WTC11 (cell line): ENCODE data around the gene COL6A3. TPM values are rescaled to one million over a fixed set of nuclear protein-coding genes. Genes with fewer than 3 reads are reported as not detected.

Experiments
- ATAC-seq: fragments of 200-7000 bp; cut with Tn5 transposase; 2 replicates; pipeline ENCODE4 v1.10.0; 2021; ENCODE audit warnings: mild to moderate bottlenecking, moderate library complexity
- CTCF ChIA-PET: fragments of 300-600 bp; sonication (Branson Sonifier 250); formaldehyde crosslinking; loops from one replicate; lab custom pipeline; 2021; ENCODE audit warnings: antibody characterized with exemption; lab: Charles Lee
- POLR2A ChIA-PET: fragments of 350-600 bp; sonication (Branson Sonifier 250); formaldehyde crosslinking; loops from one replicate; lab custom pipeline; 2021; ENCODE audit warnings: antibody characterized with exemption; lab: Charles Lee
- DNase-seq: peaks from one replicate; pipeline ENCODE4 v3.0.0; 2021; ENCODE audit warnings: low spot score
- H3K27ac Mint-ChIP-seq: 2 replicates; pipeline ENCODE4 v1.8.0; 2021; ENCODE audit warnings: mixed read lengths
- H3K27me3 Mint-ChIP-seq: 2 replicates; pipeline ENCODE4 v1.8.0; 2021; ENCODE audit warnings: low read depth, mild to moderate bottlenecking, moderate library complexity, mixed read lengths
- H3K36me3 Mint-ChIP-seq: 2 replicates; pipeline ENCODE4 v1.8.0; 2021; ENCODE audit warnings: mixed read lengths
- H3K4me1 Mint-ChIP-seq: 2 replicates; pipeline ENCODE4 v1.8.0; 2022; ENCODE audit warnings: mixed read lengths
- H3K4me3 Mint-ChIP-seq: 2 replicates; pipeline ENCODE4 v1.8.0; 2021; ENCODE audit warnings: mild to moderate bottlenecking, moderate library complexity, mixed read lengths
- H3K9me3 Mint-ChIP-seq: 2 replicates; pipeline ENCODE4 v1.8.0; 2021; ENCODE audit warnings: mixed read lengths
- AFF4 ChIP-seq: sonication (generic); formaldehyde crosslinking; IDR thresholded peaks from 2 replicates; pipeline ENCODE4 v1.8.1; 2023; ENCODE audit warnings: mild to moderate bottlenecking, missing genetic modification reagents, borderline replicate concordance
- ARID4B ChIP-seq: sonication (generic); formaldehyde crosslinking; IDR thresholded peaks from 2 replicates; pipeline ENCODE4 v1.8.0; 2023; ENCODE audit warnings: missing genetic modification reagents, mild to moderate bottlenecking, borderline replicate concordance
- EMX1 ChIP-seq: fragments of 250-450 bp; sonication (Bioruptor Pico); IDR thresholded peaks from 2 replicates; pipeline ENCODE4 v1.8.0; 2021; ENCODE audit warnings: mild to moderate bottlenecking
- FOXK1 ChIP-seq: sonication (generic); formaldehyde crosslinking; IDR thresholded peaks from 2 replicates; pipeline ENCODE4 v1.8.0; 2022; ENCODE audit warnings: mild to moderate bottlenecking, moderate library complexity, missing genetic modification reagents
- FOXP1 ChIP-seq: sonication (generic); formaldehyde crosslinking; IDR thresholded peaks from 2 replicates; pipeline ENCODE4 v1.8.0; 2022; ENCODE audit warnings: missing genetic modification reagents, mild to moderate bottlenecking, moderate library complexity, borderline replicate concordance
- JAZF1 ChIP-seq: fragments of 250-450 bp; sonication (Bioruptor Pico); IDR thresholded peaks from 2 replicates; pipeline ENCODE4 v1.9.0; 2021; ENCODE audit warnings: moderate library complexity, mild to moderate bottlenecking, inconsistent platforms
- JUN ChIP-seq: sonication (generic); formaldehyde crosslinking; IDR thresholded peaks from 2 replicates; pipeline ENCODE4 v1.8.0; 2023; ENCODE audit warnings: mild to moderate bottlenecking, missing genetic modification reagents
- MXD4 ChIP-seq: fragments of 250-450 bp; sonication (Bioruptor Pico); IDR thresholded peaks from 2 replicates; pipeline ENCODE4 v1.8.0; 2021; ENCODE audit warnings: mild to moderate bottlenecking, moderate library complexity, borderline replicate concordance
- MYBL2 ChIP-seq: sonication (generic); formaldehyde crosslinking; IDR thresholded peaks from 2 replicates; pipeline ENCODE4 v1.8.1; 2023; ENCODE audit warnings: mild to moderate bottlenecking, moderate library complexity, missing genetic modification reagents
- NR1H2 ChIP-seq: sonication (generic); formaldehyde crosslinking; IDR thresholded peaks from 2 replicates; pipeline ENCODE4 v1.9.0; 2021; ENCODE audit warnings: mild to moderate bottlenecking, moderate library complexity, missing genetic modification reagents
- SOX15 ChIP-seq: fragments of 250-450 bp; sonication (Bioruptor Pico); IDR thresholded peaks from 2 replicates; pipeline ENCODE4 v1.9.0; 2021; ENCODE audit warnings: mild to moderate bottlenecking
- TCF7 ChIP-seq: sonication (generic); formaldehyde crosslinking; IDR thresholded peaks from 2 replicates; pipeline ENCODE4 v1.8.0; 2022; ENCODE audit warnings: mild to moderate bottlenecking, low read depth, missing genetic modification reagents, moderate library complexity
- USF2 ChIP-seq: sonication (generic); formaldehyde crosslinking; IDR thresholded peaks from 2 replicates; pipeline ENCODE4 v1.8.1; 2023; ENCODE audit warnings: mild to moderate bottlenecking, missing genetic modification reagents, moderate library complexity
- ZNF138 ChIP-seq: sonication (generic); formaldehyde crosslinking; conservative IDR thresholded peaks from 2 replicates; pipeline ENCODE4 v1.8.1; 2022; ENCODE audit warnings: mild to moderate bottlenecking, moderate library complexity, missing genetic modification reagents
- ZNF532 ChIP-seq: fragments of 250-450 bp; sonication (Bioruptor Pico); IDR thresholded peaks from 2 replicates; pipeline ENCODE4 v1.9.0; 2021; ENCODE audit warnings: mild to moderate bottlenecking, borderline replicate concordance
- ZNF671 ChIP-seq: fragments of 250-450 bp; sonication (Bioruptor Pico); IDR thresholded peaks from 2 replicates; pipeline ENCODE4 v1.8.0; 2021; ENCODE audit warnings: mild to moderate bottlenecking
- total RNA-seq: library from RNA; stranded (reverse); gene quantifications from 3 replicates; pipeline ENCODE4 v1.2.3, GENCODE V29; 2021

COL6A3 gene
- total RNA-seq, 1 experiment from 2014 or later = 2.6 TPM

GRCh38 chr2:237361194-237362004 lies 52.6 kb downstream of the COL6A3 start:
- DNase-seq (no peak), ATAC-seq (no peak)
- Mint-ChIP-seq H3K27ac (no peak overlapping the region), H3K36me3 (no peaks in the 10 kb centered on the region), H3K9me3 (no peaks in the 10 kb centered on the region), H3K27me3 (no peaks in the 10 kb centered on the region), H3K4me3 (no peak overlapping the region), H3K4me1 (peaks cover 31% of the 10 kb centered on the region)
- no peak for TF ChIP-seq EMX1 (CRISPR knock-in tag)
- TF ChIP-seq FOXP1 (CRISPR knock-in tag) = no peak
- no peak for TF ChIP-seq AFF4 (CRISPR knock-in tag)
- TF ChIP-seq MYBL2 (CRISPR knock-in tag) = no peak
- TF ChIP-seq ARID4B (CRISPR knock-in tag) = no peak
- no peak for TF ChIP-seq NR1H2 (CRISPR knock-in tag)
- no peak for TF ChIP-seq SOX15 (CRISPR knock-in tag)
- TF ChIP-seq ZNF671 (CRISPR knock-in tag) = no peak
- TF ChIP-seq JAZF1 (CRISPR knock-in tag) = no peak
- no peak for TF ChIP-seq TCF7 (CRISPR knock-in tag)
- no peak for TF ChIP-seq JUN (CRISPR knock-in tag)
- no peak for TF ChIP-seq ZNF138 (CRISPR knock-in tag)
- TF ChIP-seq MXD4 = no peak
- TF ChIP-seq USF2 = no peak
- no peak for TF ChIP-seq FOXK1 (CRISPR knock-in tag)
- no peak for TF ChIP-seq ZNF532 (CRISPR knock-in tag)
- ChIA-PET POLR2A (no interaction called here), CTCF (no interaction called here)
